NCI-H1417 treated with DMSO at 0.1 percent for 48 hours (cell line): Measurements from ENCODE around the gene EPHB2.

Experiments
- DNase-seq: peaks from one replicate; lab custom pipeline; 2025; lab: John Stamatoyannopoulos, UW

Gene EPHB2

DNA sequence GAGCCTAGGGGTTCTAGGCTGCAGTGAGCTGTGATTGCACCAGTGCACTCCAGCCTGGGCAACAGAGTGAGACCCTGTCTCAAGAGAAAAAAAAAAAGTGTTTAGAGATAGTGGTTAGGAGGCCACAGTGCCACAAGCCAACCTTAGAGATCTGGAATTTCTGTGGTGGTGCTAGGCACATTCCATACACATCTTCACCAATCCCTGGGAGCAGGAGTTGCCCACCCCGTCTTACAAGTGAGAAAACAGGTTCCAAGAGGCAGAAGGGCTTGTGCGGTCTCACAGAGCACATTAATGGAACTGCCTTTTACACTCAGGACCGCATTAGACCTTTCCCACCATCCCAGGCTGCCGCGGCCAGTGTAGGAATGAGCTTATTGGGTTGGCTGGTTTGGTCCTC is 93.2 kb downstream of the EPHB2 start:
- no peak for DNase-seq

DNA sequence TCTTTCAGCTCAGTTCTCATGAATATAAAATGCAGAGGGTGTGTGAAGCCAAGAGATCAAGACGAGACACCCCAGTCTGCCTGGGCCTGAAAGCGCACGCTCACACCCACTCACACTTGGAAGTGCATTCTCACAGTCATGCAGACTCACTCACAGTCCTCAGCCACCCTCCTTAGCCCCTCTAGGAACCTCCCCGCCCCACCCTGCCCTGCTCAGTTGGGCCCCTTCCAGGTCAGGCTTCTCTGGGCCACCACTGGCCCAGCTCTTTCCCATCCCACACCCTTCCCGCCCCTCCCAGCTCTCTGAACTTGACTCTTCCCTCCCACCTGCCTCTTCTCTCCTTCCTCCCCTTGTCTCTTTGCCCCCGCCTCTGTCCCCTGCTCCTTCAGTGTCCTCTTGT is 93.8 kb downstream of the EPHB2 start:
- DNase-seq: no peak

DNA sequence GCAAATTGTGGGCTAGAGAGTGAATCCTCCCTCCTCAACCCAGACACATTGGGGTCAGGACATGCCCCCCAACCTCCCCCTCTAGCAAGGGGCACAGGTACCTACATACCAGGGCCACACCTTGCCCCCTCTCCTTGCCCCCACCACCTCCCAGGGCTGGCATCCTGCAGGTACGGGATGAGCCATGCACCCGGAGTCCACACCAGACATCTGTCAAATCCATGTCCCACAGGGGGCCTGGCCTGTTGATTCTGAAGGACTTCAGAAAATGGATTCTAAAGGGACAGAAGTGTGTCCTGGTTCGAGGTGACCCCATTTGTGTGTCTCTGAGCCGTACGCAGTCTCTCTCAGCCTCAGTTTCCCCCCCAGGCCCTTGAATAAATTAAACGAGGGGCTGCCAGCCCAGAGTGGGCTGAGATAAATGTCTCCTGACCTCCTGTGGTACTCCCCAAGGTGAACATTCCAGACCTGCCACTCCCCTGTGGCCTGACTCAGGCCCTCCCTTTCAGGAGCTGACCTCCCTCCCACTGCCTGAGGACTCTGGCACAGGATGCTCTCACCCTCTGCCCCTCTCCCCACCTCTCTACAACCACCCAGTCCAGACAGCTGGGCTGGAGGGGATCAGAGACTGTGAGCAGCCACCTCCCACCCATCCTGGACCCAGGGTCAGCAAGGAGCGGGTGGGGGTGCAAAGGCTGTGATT is 94.5 kb downstream of the EPHB2 start:
- DNase-seq: no peak

DNA sequence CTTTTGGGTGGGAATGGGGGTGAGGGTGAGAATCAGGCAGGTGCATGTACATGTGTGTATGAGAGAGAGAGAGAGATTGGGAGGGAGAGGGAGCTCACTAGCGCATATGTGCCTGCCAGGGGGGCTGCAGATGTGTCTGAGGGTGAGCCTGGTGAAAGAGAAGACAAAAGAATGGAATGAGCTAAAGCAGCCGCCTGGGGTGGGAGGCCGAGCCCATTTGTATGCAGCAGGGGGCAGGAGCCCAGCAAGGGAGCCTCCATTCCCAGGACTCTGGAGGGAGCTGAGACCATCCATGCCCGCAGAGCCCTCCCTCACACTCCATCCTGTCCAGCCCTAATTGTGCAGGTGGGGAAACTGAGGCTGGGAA is 95.0 kb downstream of the EPHB2 start:
- DNase-seq: no peak

DNA sequence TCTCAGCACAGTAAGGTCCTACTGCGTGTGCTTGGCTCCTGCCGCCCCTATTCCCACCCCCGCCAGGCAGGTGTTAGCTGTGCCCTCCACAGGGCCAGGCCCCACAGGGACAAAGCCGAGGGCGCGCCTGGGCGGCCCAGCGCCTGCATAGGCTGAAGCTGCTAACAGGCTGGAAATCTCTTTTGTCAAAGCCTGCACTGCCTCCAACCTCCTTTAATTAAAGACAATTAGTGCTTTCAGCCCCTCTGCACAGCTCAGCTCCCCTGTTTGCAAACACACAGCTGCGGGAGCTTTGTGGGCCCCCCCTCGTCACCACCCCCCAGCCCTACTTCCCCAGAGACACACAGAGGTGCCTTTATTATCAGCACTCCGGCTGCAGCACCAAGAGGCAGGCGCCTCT is 95.9 kb downstream of the EPHB2 start:
- peak; percentile 52 for DNase-seq

DNA sequence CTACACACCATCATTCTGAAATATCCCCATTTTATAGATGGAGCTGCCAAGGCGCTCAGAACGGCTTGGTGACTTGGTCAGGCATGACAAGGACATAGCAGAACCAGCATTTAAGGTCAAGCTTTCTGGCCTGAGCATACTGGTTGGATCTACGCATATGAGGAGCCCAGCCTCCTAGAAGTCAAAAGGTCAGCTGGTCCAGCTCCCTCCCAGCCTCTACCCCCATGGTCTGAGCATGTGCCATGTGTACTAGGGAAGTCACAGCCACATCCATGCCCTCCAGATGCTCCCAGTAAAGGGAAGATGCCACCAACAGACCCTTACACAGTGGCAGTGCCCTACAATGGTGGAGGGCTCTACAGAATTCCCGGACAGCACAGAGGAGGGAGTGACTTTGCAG is 96.7 kb downstream of the EPHB2 start:
- no peak for DNase-seq

DNA sequence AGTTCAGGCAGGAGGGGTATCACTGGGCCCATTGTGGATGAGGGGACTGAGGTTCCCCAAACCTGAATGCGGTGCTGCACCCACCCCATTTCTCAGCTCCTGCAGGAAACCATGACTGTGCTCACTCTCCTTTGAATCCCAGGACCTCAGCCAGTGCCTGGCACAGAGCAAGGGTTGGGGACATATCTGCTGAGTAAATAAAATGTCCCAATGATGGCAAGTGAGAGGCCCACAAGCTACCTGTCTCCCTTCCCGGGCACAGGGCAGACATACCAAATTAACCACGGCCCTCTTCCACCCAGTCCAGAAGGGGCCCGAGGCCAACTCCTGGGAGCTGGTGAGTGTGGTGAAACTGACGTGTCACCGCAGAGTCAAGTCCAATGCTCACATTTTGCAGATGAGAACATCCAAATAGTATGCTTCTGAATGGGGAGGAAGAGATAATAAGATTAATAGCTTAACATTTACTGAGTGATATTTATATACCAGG is 97.6 kb downstream of the EPHB2 start:
- no peak for DNase-seq

DNA sequence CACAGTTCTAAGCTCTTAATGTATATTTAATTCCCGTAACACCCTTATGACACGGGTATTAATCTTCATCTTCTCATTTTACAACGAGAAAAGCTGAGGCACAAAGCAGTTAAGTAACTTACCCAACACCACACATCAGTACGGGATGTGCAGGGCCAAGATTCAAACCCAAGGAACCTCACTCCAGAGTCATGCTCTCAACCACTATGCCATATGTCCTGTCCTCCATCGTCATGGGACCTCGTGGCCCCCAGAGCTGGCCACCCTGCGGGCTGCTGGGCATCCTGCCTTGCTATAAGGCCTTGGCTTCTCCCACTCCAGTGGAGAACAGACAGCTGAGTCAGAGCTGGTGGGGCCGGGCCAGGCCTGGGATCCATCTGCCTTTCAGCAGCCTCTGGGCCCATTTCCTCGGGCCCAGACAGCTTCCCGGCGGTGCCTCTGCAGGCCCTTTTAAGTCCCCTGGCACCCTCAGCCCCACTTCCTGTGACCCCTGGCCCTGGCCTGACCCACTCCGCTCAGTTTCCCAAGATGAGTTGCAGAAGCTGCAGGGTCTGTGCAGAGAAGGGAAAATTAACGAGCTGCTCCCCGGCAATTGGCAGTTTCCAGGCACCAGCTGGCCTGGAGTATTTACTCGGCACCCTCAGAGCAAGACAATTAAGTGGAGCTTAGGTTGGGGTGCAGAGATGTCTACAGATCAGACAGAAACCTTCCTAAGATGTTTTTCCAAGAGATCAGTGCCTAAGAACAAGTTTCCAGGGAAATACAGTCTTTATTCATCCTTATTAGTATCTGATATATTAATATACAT is 98.2 kb downstream of the EPHB2 start:
- peak; percentile 3 for DNase-seq

DNA sequence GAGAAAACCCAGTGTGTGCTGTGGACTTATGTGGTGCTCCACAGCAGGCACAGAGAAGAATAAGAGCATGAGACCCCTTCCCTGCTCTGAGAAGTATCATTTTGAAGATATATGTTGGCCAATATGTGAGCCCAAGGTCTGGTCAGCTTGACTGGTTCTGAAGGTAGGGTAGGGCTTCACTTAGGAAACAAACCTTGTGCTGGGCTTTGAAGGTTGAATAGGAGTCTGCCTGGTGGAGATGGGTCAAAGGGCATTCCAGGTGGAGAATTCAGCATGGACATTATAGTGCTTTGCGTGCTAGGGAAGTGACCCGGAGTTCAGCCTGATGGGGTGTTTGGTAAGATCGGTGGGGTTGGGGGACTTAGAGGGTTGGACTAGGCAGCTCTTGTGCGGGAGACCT is 99.1 kb downstream of the EPHB2 start:
- no peak for DNase-seq

DNA sequence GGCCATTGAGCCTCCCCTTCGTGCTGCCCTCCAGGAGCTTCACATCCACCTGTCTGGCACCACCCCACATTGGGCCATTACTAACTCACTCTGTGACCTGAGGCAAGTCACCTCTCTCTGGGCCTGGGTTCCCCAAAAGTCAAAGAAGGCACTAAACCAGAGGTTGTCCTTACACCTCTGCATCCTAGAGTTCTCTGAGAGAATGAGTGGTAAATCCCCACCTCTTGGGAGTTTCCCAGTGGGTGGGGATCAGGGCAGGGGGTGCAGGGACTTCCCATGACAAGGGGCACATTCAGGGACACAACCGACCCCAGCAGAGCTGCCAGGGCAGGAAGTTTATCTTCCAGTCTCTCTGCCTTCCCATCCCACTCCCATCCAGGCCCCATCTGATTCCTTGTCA is 99.7 kb downstream of the EPHB2 start:
- no peak for DNase-seq

DNA sequence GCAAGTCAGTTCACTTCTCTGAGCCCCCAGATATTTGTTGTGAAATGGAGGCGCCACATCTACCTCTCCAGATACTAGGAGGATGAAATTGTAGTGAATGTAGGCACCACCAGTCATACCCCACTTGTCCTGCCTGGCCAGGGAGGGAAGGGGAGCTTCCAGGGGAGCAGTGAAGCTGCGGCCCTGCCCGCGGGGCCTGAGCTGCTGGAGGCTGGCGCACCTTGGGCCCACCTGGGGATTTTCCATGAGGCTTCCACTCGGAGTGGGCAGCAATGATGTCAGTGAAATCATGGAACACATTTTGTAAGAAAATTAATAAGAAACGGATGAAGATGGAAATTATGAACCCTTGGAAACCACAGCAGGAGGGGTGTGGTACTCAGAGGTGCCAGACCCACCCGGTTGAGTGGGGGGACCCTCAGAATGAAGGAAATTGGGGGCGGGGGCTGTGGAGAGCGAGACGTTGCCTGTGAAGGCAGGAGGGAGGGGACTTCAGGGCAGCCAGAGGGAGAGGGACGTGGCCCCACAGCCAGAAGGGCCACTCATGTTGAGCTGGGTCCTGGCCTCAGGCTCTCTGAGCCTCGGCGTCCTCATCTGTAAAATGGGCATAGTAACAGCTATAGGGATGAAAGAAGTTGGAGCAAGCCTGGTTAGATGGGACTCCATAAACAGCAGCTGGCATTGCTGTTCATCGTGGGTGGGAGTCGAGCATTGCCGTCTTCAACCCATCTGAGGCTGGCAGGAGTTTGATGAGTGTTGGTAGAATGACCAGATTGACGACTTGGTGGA is 101.6 kb downstream of the EPHB2 start:
- DNase-seq: no peak

DNA sequence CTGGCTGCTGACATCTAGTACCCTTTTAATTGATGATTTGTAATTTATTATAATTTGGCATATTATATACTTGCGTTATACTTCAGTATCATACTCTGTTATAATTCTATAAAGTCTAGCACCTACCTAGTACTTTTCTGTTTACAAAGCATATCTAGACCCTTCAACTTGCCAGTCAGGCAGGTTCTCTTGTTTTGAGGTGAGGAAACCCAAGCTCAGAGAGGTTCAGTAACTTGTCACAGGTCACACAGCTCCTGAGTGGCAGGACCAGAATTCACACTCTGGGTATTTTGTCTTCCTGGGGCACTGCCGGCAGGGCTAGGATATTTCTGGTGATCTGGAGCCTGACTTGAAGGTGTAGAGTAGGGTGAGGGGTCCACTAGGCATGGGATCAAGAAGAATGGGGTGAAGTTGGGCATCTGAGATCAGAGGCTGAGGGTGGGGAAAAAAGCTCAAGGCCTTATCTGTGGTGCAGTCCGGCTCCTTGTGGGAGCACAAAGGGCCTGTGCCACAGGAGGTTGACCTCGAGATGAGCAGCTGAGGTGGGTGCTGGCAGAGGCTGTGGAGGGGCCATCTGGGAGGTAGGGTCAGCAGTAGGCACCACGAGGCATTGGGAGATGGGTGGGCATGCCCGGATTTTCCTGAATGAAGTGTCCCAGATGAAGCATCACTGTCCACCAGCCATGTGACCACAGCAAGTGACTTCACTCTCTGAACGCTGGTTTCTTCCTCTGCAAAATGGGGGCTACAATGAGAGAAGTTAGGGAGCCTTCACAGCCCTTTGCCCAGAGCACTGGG is 102.6 kb downstream of the EPHB2 start:
- DNase-seq: no peak

DNA sequence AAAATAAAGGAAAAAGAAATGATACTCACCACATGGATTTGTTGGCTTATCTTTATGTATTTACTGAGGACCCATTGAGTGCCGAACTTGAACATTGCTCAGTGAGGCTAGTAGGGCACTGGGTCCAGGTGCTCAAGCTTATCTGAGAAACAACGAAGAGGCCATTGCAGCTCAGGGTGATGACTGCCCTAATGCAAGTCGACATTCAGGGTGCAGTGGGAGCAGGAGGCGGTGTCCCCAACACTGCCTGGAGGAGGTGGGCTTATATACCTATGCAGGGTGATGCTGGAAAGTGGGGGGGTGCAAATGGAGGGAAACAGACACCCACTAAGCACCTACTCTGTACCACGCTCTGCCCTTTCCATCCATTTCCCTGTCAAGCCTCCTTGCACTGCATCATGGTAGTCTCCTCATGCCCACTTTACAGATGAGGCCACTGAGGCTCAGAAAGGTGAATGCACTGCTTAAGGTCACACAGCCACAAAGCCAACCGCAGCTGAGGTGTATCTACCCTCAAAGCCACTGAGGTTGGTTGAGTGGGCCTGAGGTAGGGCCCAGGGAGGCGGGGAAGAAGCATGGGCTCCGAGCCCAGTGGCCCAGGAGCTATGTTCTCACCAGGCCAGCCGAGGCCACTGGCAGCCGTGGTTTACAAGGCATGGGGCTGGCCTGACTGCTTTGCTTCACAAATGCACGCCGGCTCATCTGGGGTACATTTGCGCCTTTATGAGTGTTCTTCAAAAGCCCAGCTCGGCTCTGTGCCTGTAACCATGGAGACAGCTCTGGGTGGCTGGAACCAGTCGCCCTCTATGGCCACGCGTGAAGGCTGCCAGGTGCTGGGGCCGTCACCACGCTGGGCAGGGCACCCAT is 103.8 kb downstream of the EPHB2 start:
- DNase-seq: peak; percentile 22

DNA sequence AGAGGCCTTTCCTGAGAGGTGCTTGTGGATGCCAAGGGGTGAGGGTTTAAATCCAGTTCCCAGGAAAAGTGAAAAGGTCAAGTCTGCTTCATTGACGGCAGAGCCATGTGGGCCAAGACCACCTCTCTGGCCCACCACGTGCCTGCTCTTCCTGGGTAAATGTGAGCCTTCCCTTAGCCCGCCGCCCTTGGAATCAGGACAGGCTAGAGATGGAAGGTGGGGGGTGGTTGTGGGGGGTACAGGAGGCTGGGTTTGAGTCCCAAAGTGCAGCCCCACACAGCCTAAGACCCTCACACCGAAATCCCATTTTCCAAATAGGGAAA is 104.4 kb downstream of the EPHB2 start:
- DNase-seq: no peak

DNA sequence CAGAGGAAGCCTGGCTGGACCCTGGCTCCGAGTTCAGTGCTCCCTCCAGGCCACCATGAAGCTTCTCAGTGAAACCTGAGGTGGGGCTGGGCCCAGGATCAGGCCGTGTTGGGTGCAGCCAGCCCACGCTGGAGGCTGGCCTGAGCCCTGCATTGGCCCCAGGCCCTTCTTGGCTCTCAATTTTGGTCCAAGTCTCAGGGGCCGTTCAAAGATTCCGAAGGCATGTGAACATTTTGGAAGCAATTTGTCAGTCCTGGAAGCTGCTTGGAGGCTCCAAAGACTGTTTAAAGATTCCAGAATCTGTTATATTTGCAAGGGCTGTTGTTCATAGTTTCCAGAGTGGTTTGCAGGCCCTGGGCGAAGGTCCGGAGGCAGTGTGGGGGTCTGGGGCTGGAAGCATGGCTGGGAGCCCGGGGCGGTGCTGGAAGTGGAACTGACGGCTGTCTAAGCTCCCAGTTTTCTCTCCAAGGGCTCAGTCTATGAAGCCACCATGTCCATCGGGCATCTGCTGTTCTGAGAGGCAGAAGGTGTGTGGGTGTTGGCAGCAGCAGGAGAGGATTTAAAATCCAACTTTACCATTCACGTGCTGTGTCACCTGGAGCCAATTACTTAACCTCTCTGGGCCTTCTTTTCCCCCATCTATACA is 104.9 kb downstream of the EPHB2 start:
- no peak for DNase-seq

DNA sequence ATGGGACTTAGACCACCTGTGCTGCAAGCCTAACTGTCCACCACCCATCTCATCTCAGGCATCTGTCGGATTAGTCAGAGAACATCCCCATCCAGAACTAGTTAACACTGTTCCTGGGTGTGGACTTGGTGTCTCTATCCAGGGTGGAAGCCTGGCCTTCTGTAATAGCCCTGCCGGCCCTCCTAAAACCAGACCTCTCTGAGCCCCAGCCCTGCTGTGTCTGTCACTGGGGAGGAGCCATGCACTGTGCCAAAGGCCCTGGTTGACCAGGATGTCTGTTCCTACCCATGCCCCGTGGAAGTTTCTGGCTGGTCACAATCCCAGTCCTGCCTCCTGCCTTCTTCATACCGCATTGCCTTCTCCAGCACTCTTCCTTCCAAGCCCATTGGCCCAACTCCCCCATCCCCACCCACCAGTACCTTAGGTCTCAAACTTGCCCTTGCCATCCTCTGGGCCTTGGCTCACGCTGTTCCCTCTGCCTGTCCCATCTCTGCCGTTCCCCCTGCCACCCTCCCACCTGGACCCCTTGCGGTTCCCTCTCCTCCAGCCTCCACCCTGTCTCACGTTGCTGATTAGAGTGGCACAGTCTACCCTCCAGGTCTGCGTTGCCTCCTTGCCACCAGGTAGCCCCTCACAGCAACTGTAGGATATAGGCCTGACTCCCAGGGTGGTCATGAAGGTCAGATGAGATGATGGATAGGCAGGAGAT is 105.6 kb downstream of the EPHB2 start:
- no peak for DNase-seq

DNA sequence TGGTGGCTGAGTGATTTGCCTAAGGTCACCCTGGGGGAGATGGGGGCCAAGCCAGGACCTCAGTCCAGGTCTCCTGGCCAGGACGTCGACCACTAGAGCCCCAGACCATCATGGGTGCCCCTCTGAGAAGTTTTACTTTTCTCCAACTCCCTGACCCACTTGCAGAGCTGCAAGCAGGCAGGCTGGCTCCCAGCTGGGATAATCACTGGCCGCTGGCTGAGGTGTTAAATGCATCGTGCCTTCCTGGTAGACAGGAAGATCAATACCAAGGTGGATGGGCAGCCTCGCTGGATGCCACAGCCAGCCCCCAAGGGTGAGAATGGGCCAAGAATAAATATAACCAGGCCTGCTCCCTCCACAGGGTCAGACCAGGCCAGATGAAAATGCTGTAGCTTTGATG is 106.2 kb downstream of the EPHB2 start:
- no peak for DNase-seq

DNA sequence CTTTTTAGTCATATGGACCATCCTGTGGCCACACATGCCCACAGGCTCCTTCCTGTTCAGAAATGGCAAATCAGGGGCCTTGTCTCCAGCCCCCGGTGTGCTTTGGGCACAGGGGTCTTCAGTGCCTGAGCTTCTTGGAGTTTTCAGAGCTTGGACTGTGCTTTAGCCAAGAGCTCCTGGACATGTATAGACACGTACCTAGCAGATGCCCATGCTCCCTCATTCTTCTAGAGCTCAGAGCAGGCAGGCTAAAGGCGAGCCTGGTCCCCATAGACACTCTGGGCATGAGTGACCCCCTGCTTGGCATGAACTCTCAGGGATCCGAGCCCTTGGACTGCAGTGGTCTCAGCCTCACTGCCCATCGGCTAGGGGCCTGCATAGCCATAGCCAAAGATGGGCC is 106.8 kb downstream of the EPHB2 start:
- DNase-seq: no peak

DNA sequence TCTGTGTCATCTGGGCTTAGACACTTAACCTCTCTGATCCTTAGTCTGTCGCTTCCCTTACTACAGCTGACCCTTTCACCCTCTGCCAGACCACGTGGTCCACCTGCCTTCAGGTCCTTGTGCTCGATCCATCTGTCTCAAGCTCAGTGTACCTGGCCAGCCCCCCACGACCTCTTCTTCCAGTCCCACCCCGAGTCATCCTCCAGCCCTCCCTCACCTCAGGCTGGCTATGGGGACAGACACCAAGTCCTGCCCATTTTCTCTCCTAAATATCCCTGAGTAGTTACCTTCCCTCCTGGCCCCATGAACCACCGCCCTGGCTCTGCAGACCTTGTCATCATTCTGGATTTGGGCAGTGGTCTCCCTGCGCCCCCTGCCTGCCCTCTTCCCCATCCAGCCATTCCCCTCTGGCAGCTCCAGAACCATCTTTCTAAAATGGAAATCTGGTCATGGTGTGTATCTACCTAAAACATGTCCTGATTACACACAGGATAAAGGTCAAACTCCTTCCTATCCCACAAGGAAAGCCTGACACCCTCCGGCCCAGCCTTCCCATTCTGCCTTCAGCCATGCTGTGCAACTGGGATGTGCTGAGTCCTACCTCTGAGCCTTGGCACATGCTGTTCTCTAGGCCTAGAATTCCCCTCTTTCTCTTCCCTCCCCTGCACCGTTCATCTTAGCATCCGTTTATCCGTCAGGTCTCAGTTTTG is 107.6 kb downstream of the EPHB2 start:
- DNase-seq: no peak
